HUES64 (cell line): ENCODE results near the gene CCDC116.
"Not testable (repeated sequence)": the region's sequence is repeated elsewhere in the genome, so short reads cannot be mapped to it uniquely, and the experiment has no call there.

Source experiments
- H3K27ac ChIP-seq: 2 replicates; pipeline ENCODE4 v1.7.0; 2013; ENCODE audit warnings: low read depth, low read length, inconsistent platforms
- H3K27me3 ChIP-seq: 2 replicates; pipeline ENCODE4 v1.6.1; 2013; ENCODE audit warnings: mild to moderate bottlenecking, low read length; ENCODE audit not compliant: insufficient read depth
- H3K36me3 ChIP-seq: 2 replicates; pipeline ENCODE4 v1.6.1; 2013; ENCODE audit warnings: mild to moderate bottlenecking, low read length; ENCODE audit not compliant: insufficient read depth
- H3K4me1 ChIP-seq: 2 replicates; pipeline ENCODE4 v1.6.1; 2013; ENCODE audit warnings: mild to moderate bottlenecking, low read length, moderate library complexity; ENCODE audit not compliant: insufficient read depth
- H3K4me3 ChIP-seq: 2 replicates; pipeline ENCODE4 v1.5.1; 2013; ENCODE audit warnings: mild to moderate bottlenecking, low read length, moderate library complexity
- H3K9ac ChIP-seq: 2 replicates; pipeline ENCODE4 v1.6.1; 2013; ENCODE audit warnings: mild to moderate bottlenecking, low read depth, low read length
- H3K9me3 ChIP-seq: 2 replicates; pipeline ENCODE4 v1.6.1; 2013; ENCODE audit warnings: low read depth, low read length; ENCODE audit not compliant: insufficient read depth
- WGBS: fragments of 150-250, 120-280 bp; methylation state at CpG from one replicate; pipeline ENCODE4 v1.1.7; 2013; ENCODE audit warnings: missing lambda C conversion rate; 5-methylcytosine and 5-hydroxymethylcytosine counted together

The CCDC116 gene

GRCh38 chr22:21612858-21613257 is 19.7 kb upstream of the CCDC116 start:
- Histone ChIP-seq H3K4me1 (no peaks in the 10 kb centered on the region), H3K9me3 (no peaks in the 10 kb centered on the region), H3K9ac (no peak overlapping the region), H3K36me3 (peaks cover 54% of the 10 kb centered on the region), H3K27ac (no peak overlapping the region), H3K4me3 (no peak overlapping the region), H3K27me3 (no peaks in the 10 kb centered on the region)
- WGBS = 93% methylated on average over 7 of the region's 7 CpGs

GRCh38 chr22:21613553-21614233 is 18.9 kb upstream of the CCDC116 start:
- 95% methylated on average over 4 of the region's 4 CpGs for WGBS
- H3K9ac ChIP-seq = no peak overlapping the region
- H3K4me3 ChIP-seq = no peak overlapping the region
- peaks cover 54% of the 10 kb centered on the region for H3K36me3 ChIP-seq
- no peaks in the 10 kb centered on the region for H3K27me3 ChIP-seq
- no peaks in the 10 kb centered on the region for H3K9me3 ChIP-seq
- no peaks in the 10 kb centered on the region for H3K4me1 ChIP-seq
- H3K27ac ChIP-seq = no peak overlapping the region

- no peaks in the 10 kb centered on the region for H3K4me1 ChIP-seq
- H3K4me3 ChIP-seq = no peak overlapping the region
- H3K9ac ChIP-seq = no peak overlapping the region
- 93% methylated on average over 4 of the region's 4 CpGs for WGBS
- no peak overlapping the region for H3K27ac ChIP-seq
- peaks cover 39% of the 10 kb centered on the region for H3K36me3 ChIP-seq
- no peaks in the 10 kb centered on the region for H3K27me3 ChIP-seq
- H3K9me3 ChIP-seq = no peaks in the 10 kb centered on the region
Observed at GRCh38 chr22:21615731-21616130, 16.8 kb upstream of the CCDC116 start.

GRCh38 chr22:21617337-21617736 is 15.2 kb upstream of the CCDC116 start:
- H3K27me3 ChIP-seq, H3K9ac ChIP-seq, H3K9me3 ChIP-seq, H3K4me1 ChIP-seq, H3K27ac ChIP-seq, H3K4me3 ChIP-seq: not testable (repeated sequence)
- H3K36me3 ChIP-seq = peaks cover 30% of the 10 kb centered on the region
- 97% methylated on average over 6 of the region's 6 CpGs for WGBS

DNA sequence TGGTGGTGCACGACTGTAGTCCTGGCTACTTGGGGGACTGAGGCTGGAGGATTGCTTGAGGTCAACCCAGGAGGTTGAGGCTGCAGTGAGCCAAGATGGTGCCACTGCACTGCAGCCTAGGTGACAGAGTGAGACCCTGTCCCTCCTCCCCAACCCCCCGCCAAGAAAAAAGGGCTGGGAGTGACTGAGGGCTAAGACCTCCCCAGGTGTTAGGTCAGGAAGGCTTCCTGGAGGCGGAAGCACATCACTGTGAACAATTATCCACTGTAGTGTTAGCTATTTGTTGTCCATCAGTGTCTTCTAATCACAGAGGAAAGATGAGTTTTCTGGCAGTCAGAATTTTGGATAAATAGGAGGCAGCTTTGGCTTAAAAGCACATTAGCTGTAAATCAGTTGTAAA is 11.5 kb upstream of the CCDC116 start:
- Histone ChIP-seq H3K9ac (no peak overlapping the region), H3K27me3 (no peaks in the 10 kb centered on the region), H3K4me3 (no peak overlapping the region), H3K4me1 (no peaks in the 10 kb centered on the region), H3K36me3 (peaks cover 18% of the 10 kb centered on the region), H3K27ac (no peak overlapping the region), H3K9me3 (no peaks in the 10 kb centered on the region)
- WGBS = 91% methylated on average over 3 of the region's 3 CpGs

GRCh38 chr22:21622011-21622918 is 10.3 kb upstream of the CCDC116 start:
- H3K27ac ChIP-seq = no peak overlapping the region
- no peak overlapping the region for H3K4me3 ChIP-seq
- WGBS = 92% methylated on average over 16 of the region's 17 CpGs
- no peaks in the 10 kb centered on the region for H3K9me3 ChIP-seq
- no peak overlapping the region for H3K9ac ChIP-seq
- H3K27me3 ChIP-seq = no peaks in the 10 kb centered on the region
- H3K4me1 ChIP-seq = no peaks in the 10 kb centered on the region
- peaks cover 20% of the 10 kb centered on the region for H3K36me3 ChIP-seq

- H3K4me1 ChIP-seq = no peaks in the 10 kb centered on the region
- H3K27me3 ChIP-seq = no peaks in the 10 kb centered on the region
- peaks cover 28% of the 10 kb centered on the region for H3K36me3 ChIP-seq
- no peak overlapping the region for H3K27ac ChIP-seq
- no peak overlapping the region for H3K4me3 ChIP-seq
- no peak overlapping the region for H3K9ac ChIP-seq
- no peaks in the 10 kb centered on the region for H3K9me3 ChIP-seq
- WGBS = 96% methylated on average over 23 of the region's 23 CpGs
Observed at GRCh38 chr22:21622919-21623647, 9.5 kb upstream of the CCDC116 start.

- H3K9ac ChIP-seq = no peak overlapping the region
- 94% methylated on average over 7 of the region's 7 CpGs for WGBS
- H3K27me3 ChIP-seq = no peaks in the 10 kb centered on the region
Observed at GRCh38 chr22:21623648-21623970, 9.0 kb upstream of the CCDC116 start.

DNA sequence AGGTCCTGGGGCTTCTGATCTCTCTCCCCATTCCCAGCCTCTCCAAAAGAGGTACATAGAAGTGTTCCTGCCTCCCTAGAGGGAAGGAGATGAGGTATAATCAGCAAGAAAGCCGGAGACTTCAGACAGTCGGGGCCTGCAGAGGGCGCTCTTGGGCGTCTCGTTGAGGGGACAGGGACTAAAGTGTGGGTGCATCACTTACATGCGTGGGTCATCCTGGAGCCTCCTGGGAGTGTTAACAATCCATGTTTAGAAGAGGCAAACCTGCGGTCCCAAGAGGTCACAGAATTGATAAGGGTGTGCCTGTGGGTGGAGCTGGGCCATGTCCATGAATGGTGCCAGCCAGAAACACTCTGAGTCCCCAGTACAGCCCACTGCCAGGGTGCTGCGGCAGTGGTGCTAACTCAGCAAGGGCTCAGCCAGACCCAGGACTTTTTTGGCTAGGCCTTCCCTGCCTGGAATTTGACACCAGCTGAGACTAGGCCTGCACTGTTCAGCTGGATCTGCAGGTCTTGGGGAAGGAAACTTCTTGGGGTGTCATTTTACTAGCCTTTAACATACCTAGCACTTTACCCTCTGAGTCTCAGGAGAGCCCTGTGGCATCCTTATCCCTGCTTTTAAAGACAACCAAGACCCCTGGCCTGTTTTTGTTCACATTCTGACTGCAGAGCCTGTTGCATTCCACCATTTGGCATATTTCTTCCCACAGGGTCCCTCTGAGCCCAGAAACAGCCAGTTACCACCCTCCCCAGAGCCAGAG is 8.3 kb upstream of the CCDC116 start:
- peaks cover 32% of the 10 kb centered on the region for H3K36me3 ChIP-seq
- 68% methylated on average over 8 of the region's 8 CpGs for WGBS

More at GRCh38 chr22:21623648-21623970, 9.0 kb upstream of the CCDC116 start:
- Histone ChIP-seq H3K4me3 (no peak overlapping the region), H3K36me3 (peaks cover 32% of the 10 kb centered on the region), H3K27ac (0 out of 2 replicates have a peak overlapping the region, but pooled peaks have one; percentile 21), H3K9me3 (no peaks in the 10 kb centered on the region), H3K4me1 (no peaks in the 10 kb centered on the region)

DNA sequence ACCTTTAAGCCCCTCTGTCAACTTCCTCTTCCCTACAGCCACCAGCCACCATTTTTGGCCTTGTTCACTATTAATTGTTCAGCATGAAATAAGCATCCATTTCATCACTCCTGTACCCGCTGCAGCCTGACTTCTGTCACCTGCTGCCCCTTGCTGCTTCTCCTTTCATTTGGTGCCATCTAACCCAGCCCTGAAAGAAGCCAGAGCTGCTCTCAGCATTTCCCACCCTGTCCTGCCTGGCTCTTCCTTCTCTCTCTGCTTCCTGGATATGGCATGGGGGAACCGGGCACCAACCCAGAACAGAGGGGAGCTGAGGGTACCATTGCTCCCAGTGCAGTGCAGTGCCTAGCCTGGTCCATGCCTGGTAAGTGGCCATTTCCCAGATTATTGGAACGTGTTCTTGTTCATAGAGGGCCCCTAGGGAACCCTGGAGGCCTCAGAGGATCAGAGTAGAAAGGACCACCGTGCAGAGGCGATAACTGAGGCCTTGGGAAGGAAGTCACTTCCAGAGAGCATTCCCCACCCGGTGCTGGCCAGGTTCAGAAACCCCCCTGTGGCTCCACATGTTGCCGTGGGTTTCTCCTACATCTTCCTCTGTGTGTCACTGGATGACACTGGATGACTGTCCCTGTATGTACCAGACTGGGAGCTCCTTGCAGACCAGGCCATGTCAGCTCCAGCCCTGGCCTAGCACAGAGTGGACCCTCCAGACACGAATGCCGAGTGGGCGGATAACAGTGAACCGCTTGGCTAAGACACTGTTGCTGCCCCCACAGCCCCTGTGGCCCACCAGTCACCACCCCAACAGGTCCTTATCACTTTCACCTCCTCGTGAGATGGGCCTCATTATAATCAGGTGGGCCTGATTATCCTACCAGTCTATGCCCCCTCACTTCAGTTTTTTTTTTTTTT is 7.4 kb upstream of the CCDC116 start:
- Histone ChIP-seq H3K9me3 (no peaks in the 10 kb centered on the region), H3K9ac (no peak overlapping the region), H3K4me1 (no peaks in the 10 kb centered on the region), H3K4me3 (no peak overlapping the region), H3K27ac (no peak overlapping the region), H3K36me3 (peaks cover 32% of the 10 kb centered on the region), H3K27me3 (no peaks in the 10 kb centered on the region)
- 92% methylated on average over 12 of the region's 12 CpGs for WGBS

More for the DNA sequence above, 8.3 kb upstream of the CCDC116 start:
- Histone ChIP-seq H3K4me3 (no peak overlapping the region), H3K9me3 (no peaks in the 10 kb centered on the region), H3K27ac (0 out of 2 replicates have a peak overlapping the region, but pooled peaks have one; percentile 28), H3K27me3 (no peaks in the 10 kb centered on the region), H3K4me1 (no peaks in the 10 kb centered on the region), H3K9ac (no peak overlapping the region)
